Measurements from ENCODE around the gene LIMS1. TPM values are rescaled to one million over a fixed set of nuclear protein-coding genes. Genes with fewer than 3 reads are reported as not detected.
"Not testable (repeated sequence)": the region's sequence is repeated elsewhere in the genome, so short reads cannot be mapped to it uniquely, and the experiment has no call there.

The LIMS1 gene
- total and polyA plus RNA-seq, 8 donors: 11.9 to 136 (median 34.2) TPM

- 6 to 15% (median 14%) methylated on average over 4 of the region's 4 CpGs for WGBS, 5 donors
- peak overlapping the region in 4 of 5 donors; percentile 65 to 77 (median 72) for H3K27ac ChIP-seq
Measured at GRCh38 chr2:108637304-108637669, 103.0 kb downstream of the LIMS1 start.

GRCh38 chr2:108640731-108641130 lies 106.5 kb downstream of the LIMS1 start:
- WGBS, 5 donors: 65 to 86% (median 83%) methylated on average over 4 of the region's 4 CpGs
- H3K27ac ChIP-seq: peak overlapping the region in 2 of 5 donors; percentile 3 to 44
- DNase-seq: no peak

More at GRCh38 chr2:108637304-108637669, 103.0 kb downstream of the LIMS1 start:
- H3K4me3 ChIP-seq: no peak overlapping the region
- no peaks in the 10 kb centered on the region for H3K9me3 ChIP-seq
- H3K27me3 ChIP-seq: no peaks in the 10 kb centered on the region
- TF ChIP-seq POLR2A (IDR thresholded peaks at IDR 0.05) (no peak), POLR2AphosphoS5 (IDR thresholded peaks at IDR 0.05) (peak in 1 of 3 donors; percentile 78)
- peak; percentile 49 to 78 for DNase-seq
- intact Hi-C loops (cut with DNase I; ENCODE audit: low total_unique reads): no loop called here
- peaks cover 54 to 96% (median 75%) of the 10 kb centered on the region in 4 donors for H3K4me1 ChIP-seq
- H3K36me3 ChIP-seq: no peaks in the 10 kb centered on the region

GRCh38 chr2:108641756-108642155 lies 107.5 kb downstream of the LIMS1 start:
- Histone ChIP-seq H3K9me3 (no peaks in the 10 kb centered on the region), H3K4me3 (no peak overlapping the region), H3K27me3 (no peaks in the 10 kb centered on the region), H3K4me1 (peaks cover 14 to 51% (median 35%) of the 10 kb centered on the region in 4 donors), H3K36me3 (peaks cover 0 to 5% (median 0%) of the 10 kb centered on the region in 4 donors), H3K27ac (peak overlapping the region in 1 of 5 donors; percentile 33)
- no peak for DNase-seq
- intact Hi-C loops (cut with DNase I; ENCODE audit: low total_unique reads): no loop called here
- 61 to 77% (median 72%) methylated on average over 2 of the region's 2 CpGs for WGBS, 5 donors
- TF ChIP-seq POLR2AphosphoS5 (IDR thresholded peaks at IDR 0.05): no peak
- TF ChIP-seq EP300 (IDR thresholded peaks at IDR 0.05): no peak
- no peak for TF ChIP-seq CTCF (IDR thresholded peaks at IDR 0.05)
- no peak for TF ChIP-seq POLR2A (IDR thresholded peaks at IDR 0.05)

More at GRCh38 chr2:108640731-108641130, 106.5 kb downstream of the LIMS1 start:
- Histone ChIP-seq H3K36me3 (peaks cover 0 to 5% (median 0%) of the 10 kb centered on the region in 4 donors), H3K9me3 (no peaks in the 10 kb centered on the region), H3K4me1 (peaks cover 24 to 62% (median 46%) of the 10 kb centered on the region in 4 donors), H3K4me3 (no peak overlapping the region), H3K27me3 (no peaks in the 10 kb centered on the region)
- TF ChIP-seq EP300 (IDR thresholded peaks at IDR 0.05) (no peak), POLR2AphosphoS5 (IDR thresholded peaks at IDR 0.05) (no peak), CTCF (IDR thresholded peaks at IDR 0.05) (no peak), POLR2A (IDR thresholded peaks at IDR 0.05) (no peak)
- intact Hi-C loops (cut with DNase I; ENCODE audit: low total_unique reads): no loop called here

- DNase-seq: no peak
- H3K27ac ChIP-seq: no peak overlapping the region
- H3K4me3 ChIP-seq: no peak overlapping the region
- 88 to 95% (median 93%) methylated on average over 15 of the region's 15 CpGs for WGBS, 5 donors
- intact Hi-C loops (cut with DNase I; ENCODE audit: low total_unique reads): no loop called here
- H3K36me3 ChIP-seq: peaks cover 0 to 5% (median 0%) of the 10 kb centered on the region in 4 donors
- H3K4me1 ChIP-seq: peaks cover 8 to 35% (median 21%) of the 10 kb centered on the region in 4 donors
- no peaks in the 10 kb centered on the region for H3K27me3 ChIP-seq
- TF ChIP-seq POLR2A (IDR thresholded peaks at IDR 0.05) (no peak), CTCF (IDR thresholded peaks at IDR 0.05) (no peak), EP300 (IDR thresholded peaks at IDR 0.05) (no peak), POLR2AphosphoS5 (IDR thresholded peaks at IDR 0.05) (no peak)
- no peaks in the 10 kb centered on the region for H3K9me3 ChIP-seq
Measured at GRCh38 chr2:108643261-108643849, 109.1 kb downstream of the LIMS1 start.

GRCh38 chr2:108643862-108644261 lies 109.6 kb downstream of the LIMS1 start:
- peaks cover 8 to 32% (median 21%) of the 10 kb centered on the region in 4 donors for H3K4me1 ChIP-seq
- DNase-seq; intact Hi-C loops (cut with DNase I; ENCODE audit: low total_unique reads); H3K9me3 ChIP-seq; H3K27me3 ChIP-seq; H3K27ac ChIP-seq; H3K36me3 ChIP-seq; H3K4me3 ChIP-seq: not testable (repeated sequence)
- 83 to 100% (median 92%) methylated on average over 2 to 4 of the region's 4 CpGs for WGBS, 5 donors

GRCh38 chr2:108644446-108644845 lies 110.2 kb downstream of the LIMS1 start:
- H3K27ac ChIP-seq; intact Hi-C loops (cut with DNase I; ENCODE audit: low total_unique reads); DNase-seq; H3K36me3 ChIP-seq; H3K27me3 ChIP-seq; H3K9me3 ChIP-seq; H3K4me3 ChIP-seq: not testable (repeated sequence)
- 92 to 97% (median 95%) methylated on average over 6 of the region's 6 CpGs for WGBS, 5 donors
- H3K4me1 ChIP-seq: peaks cover 7 to 28% (median 20%) of the 10 kb centered on the region in 4 donors

- H3K27ac ChIP-seq; H3K4me3 ChIP-seq; H3K36me3 ChIP-seq; intact Hi-C loops (cut with DNase I; ENCODE audit: low total_unique reads); H3K27me3 ChIP-seq; H3K9me3 ChIP-seq; DNase-seq: not testable (repeated sequence)
- H3K4me1 ChIP-seq: peaks cover 0 to 13% (median 0%) of the 10 kb centered on the region in 4 donors
Measured at GRCh38 chr2:108648796-108649195, 114.5 kb downstream of the LIMS1 start.

GRCh38 chr2:108650465-108650864 lies 116.2 kb downstream of the LIMS1 start:
- peaks cover 0 to 13% (median 0%) of the 10 kb centered on the region in 4 donors for H3K4me1 ChIP-seq
- H3K27me3 ChIP-seq; intact Hi-C loops (cut with DNase I; ENCODE audit: low total_unique reads); H3K9me3 ChIP-seq; H3K4me3 ChIP-seq; H3K27ac ChIP-seq; DNase-seq; H3K36me3 ChIP-seq: not testable (repeated sequence)
- 87 to 98% (median 95%) methylated on average over 7 to 8 of the region's 8 CpGs for WGBS, 5 donors

All from stomach (tissue), 9 donors.